ENCODE data around the gene GDF11. TPM values are rescaled to one million over a fixed set of nuclear protein-coding genes. Genes with fewer than 3 reads are reported as not detected.

GDF11 gene
- total RNA-seq, 1 experiment from 2014 or later: 9.4 TPM

GRCh38 chr12:55745361-55746173 is 2.6 kb downstream of the GDF11 start:
- Histone ChIP-seq H3K4me2 (no peak overlapping the region), H4K20me1 (ENCODE audit: insufficient read depth) (no peaks in the 10 kb centered on the region), H3F3A (ENCODE audit: insufficient read depth, low read depth) (peaks cover 13% of the 10 kb centered on the region), H3K79me2 (ENCODE audit: low read depth) (no peaks in the 10 kb centered on the region), H3K4me3 (no peak overlapping the region), H3K9me3 (ENCODE audit: insufficient read depth, low read depth) (no peaks in the 10 kb centered on the region), H3K27me3 (ENCODE audit: insufficient read depth, low read depth) (no peaks in the 10 kb centered on the region), H3K36me3 (ENCODE audit: low read depth) (no peaks in the 10 kb centered on the region), H2AFZ (no peak overlapping the region), H3K9me2 (ENCODE audit: insufficient read depth) (no peaks in the 10 kb centered on the region), H3K27ac (no peak overlapping the region), H3K4me1 (replicated peaks; ENCODE audit: insufficient read depth) (peaks cover 12% of the 10 kb centered on the region; the same call in 1 of the 2 replicates)
- no TSS peak for BruUV-seq (replicated peaks)
- intact Hi-C loops (cut with micrococcal nuclease; ENCODE audit: unreplicated experiment): no loop called here
- DNase-seq: no peak
- ChIA-PET POLR2A (ENCODE audit: unreplicated experiment) (no interaction called here), CTCF (interaction anchor here (0.6 kb wide), 1 partner anchor 58 kb away, joined by 8 read pairs; no protein-coding TSS in a partner anchor)
- TF ChIP-seq EZH2 (IDR thresholded peaks at IDR 0.05; ENCODE audit: low read depth): no peak
- no peak for TF ChIP-seq CTCF (conservative IDR thresholded peaks at IDR 0.05)

GRCh38 chr12:55746174-55746912 is 3.4 kb downstream of the GDF11 start:
- H3K4me2 ChIP-seq: no peak overlapping the region
- H3K27ac ChIP-seq: no peak overlapping the region
- BruUV-seq (replicated peaks): no TSS peak
- CTCF ChIA-PET: interaction anchor here (0.6 kb wide), 1 partner anchor 753 kb away, joined by 20 read pairs; no protein-coding TSS in a partner anchor
- H2AFZ ChIP-seq: no peak overlapping the region
- peaks cover 12% of the 10 kb centered on the region; the same call in 1 of the 2 replicates for H3K4me1 ChIP-seq (replicated peaks; ENCODE audit: insufficient read depth)
- H3K9me3 ChIP-seq (ENCODE audit: insufficient read depth, low read depth): no peaks in the 10 kb centered on the region
- TF ChIP-seq CTCF (conservative IDR thresholded peaks at IDR 0.05): no peak
- no peak for TF ChIP-seq EZH2 (IDR thresholded peaks at IDR 0.05; ENCODE audit: low read depth)
- H3F3A ChIP-seq (ENCODE audit: insufficient read depth, low read depth): peaks cover 6% of the 10 kb centered on the region
- no peaks in the 10 kb centered on the region for H3K79me2 ChIP-seq (ENCODE audit: low read depth)
- no peaks in the 10 kb centered on the region for H3K27me3 ChIP-seq (ENCODE audit: insufficient read depth, low read depth)
- no peaks in the 10 kb centered on the region for H4K20me1 ChIP-seq (ENCODE audit: insufficient read depth)
- POLR2A ChIA-PET (ENCODE audit: unreplicated experiment): no interaction called here
- intact Hi-C loops (cut with micrococcal nuclease; ENCODE audit: unreplicated experiment): no loop called here
- no peak overlapping the region for H3K4me3 ChIP-seq
- H3K9me2 ChIP-seq (ENCODE audit: insufficient read depth): no peaks in the 10 kb centered on the region
- DNase-seq: no peak
- no peaks in the 10 kb centered on the region for H3K36me3 ChIP-seq (ENCODE audit: low read depth)

GRCh38 chr12:55746913-55747231 is 4.0 kb downstream of the GDF11 start:
- TF ChIP-seq CTCF (conservative IDR thresholded peaks at IDR 0.05): no peak
- no peak for TF ChIP-seq EZH2 (IDR thresholded peaks at IDR 0.05; ENCODE audit: low read depth)
- no TSS peak for BruUV-seq (replicated peaks)
- H2AFZ ChIP-seq: no peak overlapping the region
- no peaks in the 10 kb centered on the region for H3K9me3 ChIP-seq (ENCODE audit: insufficient read depth, low read depth)
- H3K27me3 ChIP-seq (ENCODE audit: insufficient read depth, low read depth): no peaks in the 10 kb centered on the region
- H3K36me3 ChIP-seq (ENCODE audit: low read depth): no peaks in the 10 kb centered on the region
- CTCF ChIA-PET: interaction anchor here (0.5 to 0.7 kb wide), 3 partner anchors 48 to 753 kb away, joined by 3 to 20 read pairs (median 4); no protein-coding TSS in a partner anchor
- no peaks in the 10 kb centered on the region for H3K79me2 ChIP-seq (ENCODE audit: low read depth)
- POLR2A ChIA-PET (ENCODE audit: unreplicated experiment): interaction anchor here (0.9 kb wide), 1 partner anchor 12 kb away, joined by 7 read pairs; no protein-coding TSS in a partner anchor
- intact Hi-C loops (cut with micrococcal nuclease; ENCODE audit: unreplicated experiment): no loop called here
- no peaks in the 10 kb centered on the region for H4K20me1 ChIP-seq (ENCODE audit: insufficient read depth)
- H3K27ac ChIP-seq: no peak overlapping the region
- peaks cover 6% of the 10 kb centered on the region for H3F3A ChIP-seq (ENCODE audit: insufficient read depth, low read depth)
- peaks cover 12% of the 10 kb centered on the region; the same call in 1 of the 2 replicates for H3K4me1 ChIP-seq (replicated peaks; ENCODE audit: insufficient read depth)
- H3K4me3 ChIP-seq: no peak overlapping the region
- no peak overlapping the region for H3K4me2 ChIP-seq
- no peaks in the 10 kb centered on the region for H3K9me2 ChIP-seq (ENCODE audit: insufficient read depth)
- DNase-seq: no peak

Data from PC-9 (cell line).